Esophagus squamous epithelium (tissue), 5 donors: ENCODE measurements around the gene VGLL4. TPM values are rescaled to one million over a fixed set of nuclear protein-coding genes. Genes with fewer than 3 reads are reported as not detected.
"Not testable (repeated sequence)": the region's sequence is repeated elsewhere in the genome, so short reads cannot be mapped to it uniquely, and the experiment has no call there.

Experiments
- DNase-seq: peaks from one replicate; lab custom pipeline; 2025; lab: John Stamatoyannopoulos, UW
- H3K27ac ChIP-seq, 4 donors: fragments of 200-600 bp; sonication (generic); one replicate each; pipeline ENCODE4 v1.5.1; 2016 to 2019; ENCODE audit warnings: mild to moderate bottlenecking in 1 of 4
- H3K27me3 ChIP-seq, 4 donors: fragments of 200-600 bp; sonication (generic); 1 replicate in 3 of 4; 2 replicates in 1 of 4; pipeline versions ENCODE4 v1.5.1 to v1.6.0; 2017 to 2021; ENCODE audit warnings: antibody characterized with exemption in 1 of 4
- H3K36me3 ChIP-seq, 3 donors: fragments of 200-600 bp; sonication (generic); one replicate each; pipeline ENCODE4 v1.5.1; 2016 to 2019
- H3K4me1 ChIP-seq, 3 donors: fragments of 200-600 bp; sonication (generic); one replicate each; pipeline ENCODE4 v1.5.1; 2017 to 2019
- H3K4me3 ChIP-seq, 4 donors: fragments of 200-600 bp; sonication (generic); 1 replicate in 3 of 4; 2 replicates in 1 of 4; pipeline ENCODE4 v1.5.1; 2016 to 2019; ENCODE audit warnings: mild to moderate bottlenecking in 2 of 4, moderate library complexity in 1 of 4
- H3K9me3 ChIP-seq, 3 donors: fragments of 200-600 bp; sonication (generic); one replicate each; pipeline ENCODE4 v1.5.1; 2016 to 2019
- POLR2A ChIP-seq, 4 donors: fragments of 450-650 bp; IDR thresholded peaks; one replicate each; pipeline ENCODE4 v1.6.1; 2017; ENCODE audit warnings: antibody characterized with exemption in 4 of 4, mild to moderate bottlenecking in 4 of 4, moderate library complexity in 3 of 4
- WGBS, 2 donors: methylation state at CpG; one replicate each; pipeline ENCODE4 v1.1.5; 2018; 5-methylcytosine and 5-hydroxymethylcytosine counted together
- intact Hi-C: fragments of 100-400 bp; cut with DNase I; formaldehyde crosslinking; loops from one replicate; pipeline ENCODE4 v1.15.0; 2022
- total RNA-seq, 4 donors: library from RNA; depleted of rRNA; stranded (reverse); fragments of >200 nt; gene quantifications; one replicate each; pipeline ENCODE4 v1.1.0, GENCODE V29; 2016
- TF ChIP-seq, protein P1 (sequence below), 6 experiments: fragments of 450-650 bp in 4 of 6; fragments of 200-600 bp in 2 of 6; sonication (generic) in 2 of 6; IDR thresholded peaks; one replicate each; pipeline ENCODE4 v1.5.1; 2016 to 2019; ENCODE audit warnings: antibody characterized with exemption in 6 of 6, mild to moderate bottlenecking in 4 of 6, moderate library complexity in 4 of 6
- donor health status: DM: yes; HTN: yes; CAD: no.

VGLL4 gene
- total RNA-seq, 4 donors from 2014 or later: 31.8 to 50.0 (median 44.5) TPM

- Histone ChIP-seq H3K27me3 (no peaks in the 10 kb centered on the region), H3K9me3 (no peaks in the 10 kb centered on the region), H3K4me3 (no peak overlapping the region), H3K27ac (no peak overlapping the region), H3K36me3 (no peaks in the 10 kb centered on the region), H3K4me1 (peaks cover 7 to 59% (median 22%) of the 10 kb centered on the region in 3 donors)
- intact Hi-C loops: no loop called here
- WGBS, 2 donors: 64 to 67% methylated on average over 7 to 9 of the region's 9 CpGs
- TF ChIP-seq POLR2A (IDR thresholded peaks at IDR 0.05): no peak
- TF ChIP-seq, protein P1, sequence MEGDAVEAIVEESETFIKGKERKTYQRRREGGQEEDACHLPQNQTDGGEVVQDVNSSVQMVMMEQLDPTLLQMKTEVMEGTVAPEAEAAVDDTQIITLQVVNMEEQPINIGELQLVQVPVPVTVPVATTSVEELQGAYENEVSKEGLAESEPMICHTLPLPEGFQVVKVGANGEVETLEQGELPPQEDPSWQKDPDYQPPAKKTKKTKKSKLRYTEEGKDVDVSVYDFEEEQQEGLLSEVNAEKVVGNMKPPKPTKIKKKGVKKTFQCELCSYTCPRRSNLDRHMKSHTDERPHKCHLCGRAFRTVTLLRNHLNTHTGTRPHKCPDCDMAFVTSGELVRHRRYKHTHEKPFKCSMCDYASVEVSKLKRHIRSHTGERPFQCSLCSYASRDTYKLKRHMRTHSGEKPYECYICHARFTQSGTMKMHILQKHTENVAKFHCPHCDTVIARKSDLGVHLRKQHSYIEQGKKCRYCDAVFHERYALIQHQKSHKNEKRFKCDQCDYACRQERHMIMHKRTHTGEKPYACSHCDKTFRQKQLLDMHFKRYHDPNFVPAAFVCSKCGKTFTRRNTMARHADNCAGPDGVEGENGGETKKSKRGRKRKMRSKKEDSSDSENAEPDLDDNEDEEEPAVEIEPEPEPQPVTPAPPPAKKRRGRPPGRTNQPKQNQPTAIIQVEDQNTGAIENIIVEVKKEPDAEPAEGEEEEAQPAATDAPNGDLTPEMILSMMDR (IDR thresholded peaks at IDR 0.05): no peak
- no peak for DNase-seq
Observed at GRCh38 chr3:11532931-11533391, 110.8 kb downstream of the VGLL4 start.

GRCh38 chr3:11530153-11530721 lies 113.5 kb downstream of the VGLL4 start:
- intact Hi-C loops: no loop called here
- no peak for TF ChIP-seq POLR2A (IDR thresholded peaks at IDR 0.05)
- TF ChIP-seq, protein P1 (IDR thresholded peaks at IDR 0.05): peak in 2 of 6 experiments; percentile 10 to 20
- Histone ChIP-seq H3K36me3 (no peaks in the 10 kb centered on the region), H3K27me3 (no peaks in the 10 kb centered on the region), H3K9me3 (no peaks in the 10 kb centered on the region), H3K27ac (peak overlapping the region; percentile 14 to 46 (median 32)), H3K4me3 (no peak overlapping the region), H3K4me1 (peaks cover 7 to 48% (median 22%) of the 10 kb centered on the region in 3 donors)
- no peak for DNase-seq
- WGBS, 2 donors: 26 to 40% methylated on average over 6 to 11 of the region's 11 CpGs

- Histone ChIP-seq H3K9me3 (no peaks in the 10 kb centered on the region), H3K27me3 (no peaks in the 10 kb centered on the region), H3K27ac (peak overlapping the region in 2 of 4 donors; percentile 14 to 23), H3K4me3 (no peak overlapping the region), H3K36me3 (no peaks in the 10 kb centered on the region), H3K4me1 (peaks cover 7 to 42% (median 21%) of the 10 kb centered on the region in 3 donors)
- WGBS, 2 donors: 75 to 77% methylated on average over 4 of the region's 4 CpGs
- TF ChIP-seq, protein P1 (IDR thresholded peaks at IDR 0.05): no peak
- no peak for TF ChIP-seq POLR2A (IDR thresholded peaks at IDR 0.05)
- DNase-seq: no peak
- intact Hi-C loops: no loop called here
Observed at GRCh38 chr3:11529281-11529680, 114.4 kb downstream of the VGLL4 start.

DNA sequence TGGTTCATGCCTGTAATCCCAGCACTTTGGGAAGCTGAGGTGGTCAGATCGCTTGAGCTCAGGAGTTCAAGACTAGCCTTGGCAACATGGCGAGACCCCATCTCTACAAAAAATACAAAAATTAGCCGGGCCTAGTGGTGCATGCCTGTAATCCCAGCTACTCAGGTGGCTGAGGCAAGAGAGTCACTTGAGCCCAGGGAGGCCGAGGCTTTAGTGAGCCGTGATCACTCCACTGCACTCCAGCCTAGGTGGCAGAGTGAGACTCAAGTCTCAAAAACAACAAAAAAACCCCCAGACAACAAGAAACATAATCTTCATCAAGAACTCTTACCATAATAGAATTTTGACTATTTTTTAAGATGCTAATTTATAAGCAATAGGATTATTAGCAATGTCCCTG lies 117.6 kb downstream of the VGLL4 start:
- intact Hi-C loops: not testable (repeated sequence)
- WGBS, 2 donors: 92 to 96% methylated on average over 4 to 5 of the region's 5 CpGs

GRCh38 chr3:11523572-11524101 lies 120.1 kb downstream of the VGLL4 start:
- DNase-seq: no peak
- Histone ChIP-seq H3K4me3 (no peak overlapping the region), H3K27ac (peak overlapping the region in 3 of 4 donors; percentile 14 to 64 (median 41)), H3K4me1 (peaks cover 0 to 19% (median 0%) of the 10 kb centered on the region in 3 donors), H3K27me3 (no peaks in the 10 kb centered on the region), H3K9me3 (no peaks in the 10 kb centered on the region), H3K36me3 (no peaks in the 10 kb centered on the region)
- 47 to 49% methylated on average over 5 to 7 of the region's 7 CpGs for WGBS, 2 donors
- TF ChIP-seq POLR2A (IDR thresholded peaks at IDR 0.05): no peak
- TF ChIP-seq, protein P1 (IDR thresholded peaks at IDR 0.05): no peak
- intact Hi-C loops: no loop called here

More for the DNA sequence above, 117.6 kb downstream of the VGLL4 start:
- not testable (repeated sequence) for H3K4me3 ChIP-seq, H3K27ac ChIP-seq, H3K36me3 ChIP-seq, H3K9me3 ChIP-seq, H3K27me3 ChIP-seq, DNase-seq
- H3K4me1 ChIP-seq: peaks cover 0 to 38% (median 14%) of the 10 kb centered on the region in 3 donors
